Right lobe of liver (tissue), 6 donors: ENCODE data around the gene SRPRB. TPM values are rescaled to one million over a fixed set of nuclear protein-coding genes. Genes with fewer than 3 reads are reported as not detected.

Experiments used
- ATAC-seq, 4 donors: fragments of 200-7000 bp; cut with Tn5 transposase; one replicate each; pipeline ENCODE4 v1.9.1; 2020; ENCODE audit warnings: mild to moderate bottlenecking in 4 of 4, moderate library complexity in 4 of 4
- DNase-seq, 3 donors: peaks; one replicate each; pipeline ENCODE4 v3.0.0-alpha.2; 2020
- H3K27ac ChIP-seq, 3 donors: fragments of 200-600 bp; one replicate each; pipeline ENCODE4 v1.8.0; 2022
- H3K27me3 ChIP-seq, 2 donors: fragments of 200-600 bp; one replicate each; pipeline ENCODE4 v1.8.0; 2022
- H3K36me3 ChIP-seq, 4 donors: fragments of 200-600 bp; sonication (generic) in 1 of 4; one replicate each; pipeline versions ENCODE4 v1.5.1 to v1.8.0; 2017 to 2022; ENCODE audit warnings: control low read depth in 1 of 4
- H3K4me1 ChIP-seq, 4 donors: fragments of 200-600 bp; sonication (generic) in 1 of 4; one replicate each; pipeline versions ENCODE4 v1.5.1 to v1.8.0; 2017 to 2022; ENCODE audit warnings: control low read depth in 1 of 4
- H3K4me3 ChIP-seq, 3 donors: fragments of 200-600 bp; one replicate each; pipeline ENCODE4 v1.8.0; 2022
- H3K9me3 ChIP-seq, 4 donors: fragments of 200-600 bp; sonication (generic) in 1 of 4; one replicate each; pipeline versions ENCODE4 v1.5.1 to v1.8.0; 2017 to 2022; ENCODE audit warnings: control low read depth in 1 of 4
- POLR2A ChIP-seq: fragments of 450-650 bp; IDR thresholded peaks from one replicate; pipeline ENCODE4 v1.6.1; 2017; ENCODE audit warnings: antibody characterized with exemption, mild to moderate bottlenecking
- WGBS: methylation state at CpG from one replicate; pipeline ENCODE4 v1.1.6; 2018; ENCODE audit warnings: low coverage, low lambda C conversion rate; ENCODE audit not compliant: insufficient coverage; ENCODE audit errors: missing lambda C conversion rate; 5-methylcytosine and 5-hydroxymethylcytosine counted together
- intact Hi-C, 2 donors: fragments of 100-400 bp; cut with DNase I; formaldehyde crosslinking; loops; one replicate each; pipeline versions ENCODE4 v1.11.2 to v1.14.1; 2022
- total RNA-seq, 6 experiments: library from RNA; depleted of rRNA in 2 of 6; stranded (reverse); fragments of >200 nt in 2 of 6; fragmentation: NEBNext Ultra II Directional in 3 of 6; extraction: Animal tissue kit (Norgen Biotek cat#: 25700) in 3 of 6; gene quantifications; one replicate each; pipeline versions ENCODE4 v1.1.0 to v1.2.4, GENCODE V29; 2016 to 2023
- TF ChIP-seq, protein P1 (sequence below), 4 donors: fragments of 200-600 bp in 3 of 4; fragments of 450-650 bp in 1 of 4; IDR thresholded peaks; one replicate each; pipeline versions ENCODE4 v1.5.1 to v1.8.0; 2016 to 2022; ENCODE audit warnings: antibody characterized with exemption in 4 of 4, mild to moderate bottlenecking in 2 of 4
- donor health status: DM: no; HTN: yes; CAD: no.
- donor health status: DM: no; HTN: no; CAD: no.
- donor health status: DM: no; HTN: no; CAD: no.
- donor health status: DM: no; HTN: yes; CAD: no.
- donor health status: DM: no; HTN: yes; CAD: no.

Gene SRPRB
- total RNA-seq, 6 experiments from 2014 or later = 48.1 to 78.5 (median 56.4) TPM

DNA sequence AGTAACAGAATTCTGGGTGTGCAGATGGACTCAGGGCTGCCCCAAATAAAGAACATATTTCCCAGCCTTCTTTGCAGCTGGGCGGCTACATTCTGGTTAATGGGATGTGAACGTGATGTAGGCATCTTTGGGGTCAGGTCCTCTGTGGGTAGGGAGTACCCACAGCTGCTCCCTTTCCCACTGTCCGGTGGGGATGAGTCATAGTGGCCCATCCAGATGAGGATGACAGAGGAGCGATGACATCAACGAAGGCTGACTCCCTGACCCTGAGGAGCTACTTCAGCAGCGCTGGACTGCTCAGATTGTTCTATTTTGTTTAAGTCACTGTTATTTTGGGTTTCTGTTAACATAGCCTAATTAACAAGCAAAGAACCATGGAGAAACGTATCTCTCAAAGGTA lies 38.0 kb downstream of the SRPRB start:
- ATAC-seq (no peak), DNase-seq (no peak)
- no peak overlapping the region for H3K4me3 ChIP-seq
- intact Hi-C loops = no loop called here
- no peaks in the 10 kb centered on the region for H3K36me3 ChIP-seq
- no peak overlapping the region for H3K27ac ChIP-seq
- TF ChIP-seq, protein P1, sequence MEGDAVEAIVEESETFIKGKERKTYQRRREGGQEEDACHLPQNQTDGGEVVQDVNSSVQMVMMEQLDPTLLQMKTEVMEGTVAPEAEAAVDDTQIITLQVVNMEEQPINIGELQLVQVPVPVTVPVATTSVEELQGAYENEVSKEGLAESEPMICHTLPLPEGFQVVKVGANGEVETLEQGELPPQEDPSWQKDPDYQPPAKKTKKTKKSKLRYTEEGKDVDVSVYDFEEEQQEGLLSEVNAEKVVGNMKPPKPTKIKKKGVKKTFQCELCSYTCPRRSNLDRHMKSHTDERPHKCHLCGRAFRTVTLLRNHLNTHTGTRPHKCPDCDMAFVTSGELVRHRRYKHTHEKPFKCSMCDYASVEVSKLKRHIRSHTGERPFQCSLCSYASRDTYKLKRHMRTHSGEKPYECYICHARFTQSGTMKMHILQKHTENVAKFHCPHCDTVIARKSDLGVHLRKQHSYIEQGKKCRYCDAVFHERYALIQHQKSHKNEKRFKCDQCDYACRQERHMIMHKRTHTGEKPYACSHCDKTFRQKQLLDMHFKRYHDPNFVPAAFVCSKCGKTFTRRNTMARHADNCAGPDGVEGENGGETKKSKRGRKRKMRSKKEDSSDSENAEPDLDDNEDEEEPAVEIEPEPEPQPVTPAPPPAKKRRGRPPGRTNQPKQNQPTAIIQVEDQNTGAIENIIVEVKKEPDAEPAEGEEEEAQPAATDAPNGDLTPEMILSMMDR (IDR thresholded peaks at IDR 0.05) = no peak
- TF ChIP-seq POLR2A = no peak
- H3K9me3 ChIP-seq = no peaks in the 10 kb centered on the region
- 68% methylated on average over 4 of the region's 7 CpGs for WGBS
- H3K4me1 ChIP-seq = no peaks in the 10 kb centered on the region
- no peaks in the 10 kb centered on the region for H3K27me3 ChIP-seq

GRCh38 chr3:133845127-133845526 lies 39.5 kb downstream of the SRPRB start:
- Histone ChIP-seq H3K4me1 (no peaks in the 10 kb centered on the region), H3K4me3 (no peak overlapping the region), H3K27ac (no peak overlapping the region), H3K36me3 (no peaks in the 10 kb centered on the region), H3K9me3 (no peaks in the 10 kb centered on the region), H3K27me3 (no peaks in the 10 kb centered on the region)
- 100% methylated on average over 1 of the region's 4 CpGs for WGBS
- no peak for DNase-seq
- no peak for TF ChIP-seq POLR2A
- intact Hi-C loops = no loop called here
- ATAC-seq = no peak

GRCh38 chr3:133849346-133849745 lies 43.7 kb downstream of the SRPRB start:
- DNase-seq (no peak), ATAC-seq (no peak)
- H3K36me3 ChIP-seq = no peaks in the 10 kb centered on the region
- H3K4me3 ChIP-seq = no peak overlapping the region
- TF ChIP-seq, protein P1 (IDR thresholded peaks at IDR 0.05) = no peak
- TF ChIP-seq POLR2A = no peak
- no peak overlapping the region for H3K27ac ChIP-seq
- H3K27me3 ChIP-seq = no peaks in the 10 kb centered on the region
- intact Hi-C loops = no loop called here
- no peaks in the 10 kb centered on the region for H3K9me3 ChIP-seq
- no peaks in the 10 kb centered on the region for H3K4me1 ChIP-seq

GRCh38 chr3:133850034-133850433 lies 44.4 kb downstream of the SRPRB start:
- no peaks in the 10 kb centered on the region for H3K27me3 ChIP-seq
- no peaks in the 10 kb centered on the region for H3K36me3 ChIP-seq
- no peak overlapping the region for H3K27ac ChIP-seq
- DNase-seq (no peak), ATAC-seq (no peak)
- no peak overlapping the region for H3K4me3 ChIP-seq
- H3K9me3 ChIP-seq = no peaks in the 10 kb centered on the region
- no CpG with 5 or more reads among the region's 1 CpG for WGBS
- intact Hi-C loops = no loop called here
- TF ChIP-seq, protein P1 (IDR thresholded peaks at IDR 0.05) = no peak
- no peak for TF ChIP-seq POLR2A
- H3K4me1 ChIP-seq = no peaks in the 10 kb centered on the region

- Histone ChIP-seq H3K4me3 (no peak overlapping the region), H3K27ac (no peak overlapping the region), H3K27me3 (no peaks in the 10 kb centered on the region), H3K36me3 (no peaks in the 10 kb centered on the region), H3K4me1 (no peaks in the 10 kb centered on the region), H3K9me3 (no peaks in the 10 kb centered on the region)
- WGBS = 41% methylated on average over 4 of the region's 5 CpGs
- TF ChIP-seq, protein P1 (IDR thresholded peaks at IDR 0.05) = no peak
- no peak for TF ChIP-seq POLR2A
- intact Hi-C loops = no loop called here
- ATAC-seq = peak in 1 of 4 donors; percentile 23
- DNase-seq = no peak
Observed at GRCh38 chr3:133851266-133851906, 45.8 kb downstream of the SRPRB start.
